Immature natural killer cell (primary cell): ENCODE data around the gene SIGMAR1. TPM values are rescaled to one million over a fixed set of nuclear protein-coding genes. Genes with fewer than 3 reads are reported as not detected.

Experiments
- DNase-seq, 3 donors: peaks; one replicate each; pipeline ENCODE4 v3.0.0; 2022; ENCODE audit warnings: mixed read lengths in 1 of 3
- H3K27ac Mint-ChIP-seq, 6 donors: one replicate each; pipeline ENCODE4 v1.8.0; 2020; ENCODE audit warnings: mixed read lengths in 6 of 6, mild to moderate bottlenecking in 5 of 6, inconsistent platforms in 4 of 6, moderate library complexity in 3 of 6
- H3K27me3 Mint-ChIP-seq, 3 donors: one replicate each; pipeline ENCODE4 v1.8.0; 2020 to 2021; ENCODE audit warnings: low read depth in 3 of 3, mild to moderate bottlenecking in 3 of 3, mixed read lengths in 3 of 3, moderate library complexity in 3 of 3, inconsistent platforms in 1 of 3
- H3K36me3 Mint-ChIP-seq, 3 donors: one replicate each; pipeline ENCODE4 v1.8.0; 2020; ENCODE audit warnings: mixed read lengths in 3 of 3, inconsistent platforms in 2 of 3, mild to moderate bottlenecking in 2 of 3
- H3K4me1 Mint-ChIP-seq, 2 donors: one replicate each; pipeline ENCODE4 v1.8.0; 2020; ENCODE audit warnings: inconsistent platforms in 2 of 2, mild to moderate bottlenecking in 2 of 2, mixed read lengths in 2 of 2, moderate library complexity in 1 of 2
- H3K4me3 Mint-ChIP-seq, 5 donors: one replicate each; pipeline ENCODE4 v1.8.0; 2020; ENCODE audit warnings: mild to moderate bottlenecking in 5 of 5, mixed read lengths in 5 of 5, inconsistent platforms in 3 of 5, moderate library complexity in 3 of 5
- H3K9me3 Mint-ChIP-seq, 6 donors: one replicate each; pipeline ENCODE4 v1.8.0; 2020; ENCODE audit warnings: mild to moderate bottlenecking in 6 of 6, mixed read lengths in 6 of 6, inconsistent platforms in 4 of 6, moderate library complexity in 3 of 6
- polyA plus RNA-seq, 3 donors: library from polyadenylated mRNA; unstranded; fragments of 300-500 nt; fragmentation: Illumina TruSeq; gene quantifications; one replicate each; pipeline ENCODE4 v1.2.3, GENCODE V29; 2021

The SIGMAR1 gene
- polyA plus RNA-seq, 3 donors from 2014 or later, result 75.8 to 135 (median 85.2) TPM

DNA sequence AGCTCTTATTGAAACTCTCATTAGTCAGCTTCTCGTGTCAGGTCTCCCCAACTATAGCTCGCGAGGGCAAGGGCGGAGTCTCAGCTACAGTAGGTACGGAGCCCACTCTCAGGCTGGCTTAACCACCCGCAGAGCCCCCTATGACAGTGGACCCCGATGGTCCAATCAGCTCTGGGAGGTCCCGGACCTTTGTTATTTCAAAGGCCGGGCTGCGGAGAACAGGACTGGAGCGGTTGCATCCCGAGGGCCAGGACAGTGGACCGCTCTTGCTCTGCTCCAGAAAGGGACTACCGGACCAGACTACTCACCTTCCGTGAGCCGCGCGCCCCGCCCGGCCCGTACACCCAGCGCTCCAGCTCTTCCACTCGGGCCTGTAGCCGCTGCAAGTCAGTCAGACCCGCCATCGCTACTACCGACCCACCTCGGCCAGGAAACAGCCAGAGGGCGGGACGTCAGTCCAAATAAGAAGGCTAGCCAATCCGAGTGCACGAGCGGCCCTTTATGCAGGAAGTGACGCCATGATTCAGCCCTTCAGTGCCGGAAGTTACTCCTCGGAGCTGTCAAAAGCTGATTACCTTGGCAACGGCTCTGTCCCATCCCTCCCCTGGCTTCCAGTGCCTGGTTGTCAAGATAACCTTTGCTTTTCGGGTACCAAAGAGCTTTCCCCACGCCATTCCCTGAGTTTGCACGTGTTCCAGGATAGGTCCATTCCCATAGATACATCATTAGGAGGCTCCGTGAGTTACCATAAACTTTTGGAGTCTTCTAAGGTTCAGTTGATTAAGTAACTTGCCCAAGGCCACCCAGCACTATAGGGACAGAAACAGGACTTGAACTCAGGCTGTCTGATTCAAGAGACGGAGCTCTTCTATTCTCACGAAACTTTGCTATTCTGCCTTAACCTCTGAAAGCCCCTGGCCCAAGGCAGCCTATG lies 17.3 kb downstream of the SIGMAR1 start, which contains the start of gene DCTN3:
TSS of gene DCTN3 (minus strand) at position 435 of the 934 bp plus-strand sequence. CDS start at position 404, 31 bp downstream.
- Mint-ChIP-seq H3K9me3 (peaks cover 0 to 2% (median 0%) of the 10 kb centered on the region in 6 donors), H3K27ac (peak within 1 kb of the TSS; percentile 91 to 96 (median 94)), H3K36me3 (peaks cover 0 to 18% (median 7%) of the 10 kb centered on the region in 3 donors), H3K27me3 (peaks cover 17 to 29% (median 23%) of the 10 kb centered on the region in 3 donors), H3K4me1 (peaks cover 30 to 32% of the 10 kb centered on the region in 2 donors), H3K4me3 (peak within 1 kb of the TSS; percentile 88 to 98 (median 95))
- peak; percentile 92 to 94 (median 93) for DNase-seq

DNA sequence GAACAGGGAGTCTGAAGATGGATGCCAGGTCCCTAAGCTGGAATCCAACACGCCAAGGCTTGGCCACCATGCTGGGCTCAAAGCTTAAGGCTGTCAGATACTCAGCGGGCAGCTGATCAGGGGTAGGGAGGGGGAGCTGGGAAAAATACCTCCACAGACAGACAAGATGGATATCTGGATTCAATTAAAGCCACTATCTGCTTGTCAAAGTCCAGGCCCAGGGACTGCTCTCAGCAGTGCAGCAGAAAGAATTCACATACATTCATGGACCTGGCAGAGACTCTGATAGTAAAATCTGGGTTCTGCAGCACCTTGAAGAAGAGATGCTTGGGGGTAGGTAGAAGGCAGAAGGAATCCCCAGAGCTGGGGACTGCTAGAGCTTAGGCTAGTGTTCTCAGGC lies 22.5 kb downstream of the SIGMAR1 start:
- H3K27me3 Mint-ChIP-seq, result peaks cover 6 to 10% (median 8%) of the 10 kb centered on the region in 3 donors
- DNase-seq, result no peak
- peaks cover 0 to 2% (median 0%) of the 10 kb centered on the region in 6 donors for H3K9me3 Mint-ChIP-seq
- H3K4me1 Mint-ChIP-seq, result peaks cover 38 to 47% of the 10 kb centered on the region in 2 donors
- H3K36me3 Mint-ChIP-seq, result peaks cover 0 to 31% (median 7%) of the 10 kb centered on the region in 3 donors
- H3K4me3 Mint-ChIP-seq, result no peak overlapping the region
- peak overlapping the region in 1 of 6 donors; percentile 34 for H3K27ac Mint-ChIP-seq

DNA sequence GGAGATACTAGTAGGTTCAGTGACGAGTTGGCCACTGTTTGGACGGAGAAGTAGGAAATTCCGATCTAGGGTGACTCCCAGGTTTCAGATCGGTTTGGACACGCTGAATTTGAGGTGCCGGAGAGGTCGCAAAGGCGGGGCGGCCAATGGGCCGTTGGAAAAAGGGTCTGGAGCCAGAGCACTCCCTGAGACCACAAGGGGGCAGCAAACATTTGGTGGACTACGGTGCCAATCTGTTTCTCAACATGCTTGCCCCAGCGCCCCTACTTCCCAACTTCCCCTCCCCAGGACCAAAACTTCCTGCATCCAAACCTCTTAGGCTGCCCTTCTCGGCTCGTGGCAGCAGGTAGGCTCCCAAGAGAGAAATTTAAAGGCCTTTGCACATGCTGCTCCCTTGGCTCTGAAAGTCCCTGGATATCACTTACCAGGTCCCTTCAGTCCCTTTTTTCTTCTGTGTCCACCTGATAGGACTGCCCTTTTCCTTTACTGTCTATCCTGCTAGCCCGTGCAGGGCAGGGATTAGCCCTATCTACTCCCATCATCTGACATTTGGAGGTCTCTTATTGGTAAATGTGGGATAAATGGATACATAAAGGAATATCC lies 24.7 kb downstream of the SIGMAR1 start:
- Mint-ChIP-seq H3K27ac (peak overlapping the region; percentile 88 to 98 (median 94)), H3K27me3 (peaks cover 6 to 8% (median 8%) of the 10 kb centered on the region in 3 donors), H3K36me3 (peaks cover 0 to 27% (median 7%) of the 10 kb centered on the region in 3 donors), H3K9me3 (no peaks in the 10 kb centered on the region), H3K4me1 (peaks cover 23 to 31% of the 10 kb centered on the region in 2 donors), H3K4me3 (peak overlapping the region; percentile 92 to 98 (median 93))
- peak; percentile 69 to 72 (median 72) for DNase-seq

DNA sequence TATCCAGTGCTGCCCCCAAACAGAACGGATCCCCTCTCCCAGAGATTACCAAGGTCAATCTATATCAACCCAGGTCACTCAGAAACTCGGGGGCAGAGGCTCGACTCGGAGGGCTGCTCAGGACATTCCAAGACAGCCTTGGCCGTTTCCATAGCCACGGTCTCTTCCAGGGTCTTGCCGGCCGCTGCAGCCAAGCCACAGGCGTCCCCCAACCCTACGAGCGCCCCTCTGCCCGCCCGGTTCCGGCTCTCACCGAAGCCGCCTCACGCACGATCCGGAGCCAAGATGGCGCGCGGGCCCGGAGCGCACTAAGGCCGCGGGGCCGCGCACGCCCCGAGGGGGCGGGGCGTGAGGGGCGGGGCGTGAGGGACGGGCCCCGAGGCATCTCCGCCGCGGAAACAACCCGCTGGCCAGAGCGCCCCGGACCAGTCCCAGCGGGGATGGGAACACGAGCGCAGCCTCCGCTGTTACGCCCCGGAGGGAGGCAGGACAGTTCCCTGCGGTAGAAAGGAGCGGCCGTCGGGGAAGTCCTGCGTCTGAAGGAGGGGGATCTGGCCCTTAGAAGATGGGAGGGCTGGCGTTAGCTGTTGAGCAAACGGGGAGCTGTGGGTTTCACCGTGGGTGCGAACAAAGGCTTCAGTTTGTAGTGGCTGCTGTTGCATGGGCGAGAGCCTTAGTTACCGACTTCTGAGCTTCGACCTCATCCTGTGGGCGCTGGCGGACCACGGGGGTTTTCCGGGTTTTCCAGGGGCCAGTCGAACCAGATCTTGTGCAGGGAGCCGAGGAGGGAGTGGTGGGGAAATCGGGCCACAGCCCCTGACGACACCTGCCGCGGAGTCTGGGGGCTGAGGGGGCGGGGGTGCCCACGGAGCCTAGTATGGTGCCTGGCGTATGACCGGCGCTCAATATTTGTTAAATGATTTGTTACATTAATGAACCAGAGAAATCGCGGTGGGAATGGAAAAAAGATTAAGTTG lies 25.5 kb downstream of the SIGMAR1 start, which contains the start of gene RPP25L:
TSS of gene RPP25L (minus strand) at position 287 of the 977 bp plus-strand sequence. CDS start 801 bp downstream, outside the sequence.
- H3K4me1 Mint-ChIP-seq, result peaks cover 23 to 31% of the 10 kb centered on the region in 2 donors
- peak; percentile 88 to 90 (median 89) for DNase-seq
- H3K36me3 Mint-ChIP-seq, result peaks cover 0 to 23% (median 7%) of the 10 kb centered on the region in 3 donors
- peak within 1 kb of the TSS; percentile 92 to 98 (median 93) for H3K4me3 Mint-ChIP-seq
- H3K27ac Mint-ChIP-seq, result peak within 1 kb of the TSS; percentile 88 to 98 (median 94)
- H3K9me3 Mint-ChIP-seq, result no peaks in the 10 kb centered on the region
- H3K27me3 Mint-ChIP-seq, result peaks cover 6 to 8% (median 8%) of the 10 kb centered on the region in 3 donors

DNA sequence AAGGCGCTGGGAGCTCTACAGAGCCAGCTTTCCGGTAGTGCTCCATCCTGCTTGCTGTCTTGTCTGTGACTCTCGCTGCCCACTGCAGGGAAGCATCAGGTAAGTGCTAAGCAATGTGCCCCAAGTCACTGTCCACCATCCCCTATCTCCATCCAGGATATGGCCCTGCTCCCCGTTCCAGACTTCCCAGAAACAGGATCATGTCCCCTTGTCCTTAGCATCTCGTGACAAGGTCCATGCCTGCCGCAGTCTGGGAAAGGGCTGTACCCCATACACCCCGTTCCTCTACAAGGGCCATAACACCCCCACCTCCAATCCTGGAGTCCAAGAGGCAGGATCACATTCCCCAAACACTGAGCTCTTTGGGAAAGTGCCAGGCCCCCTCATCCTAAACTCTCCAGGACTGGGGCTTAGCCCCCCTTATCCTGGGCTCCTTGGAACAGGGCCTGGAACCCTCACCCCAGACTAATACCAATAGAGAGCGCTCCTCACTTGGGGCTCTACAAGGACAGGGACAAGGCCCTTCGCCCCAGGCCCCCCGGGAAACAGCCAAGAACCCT lies 26.3 kb downstream of the SIGMAR1 start:
- H3K4me3 Mint-ChIP-seq, result peak overlapping the region; percentile 92 to 98 (median 93)
- H3K4me1 Mint-ChIP-seq, result peaks cover 23 to 31% of the 10 kb centered on the region in 2 donors
- peak overlapping the region; percentile 88 to 98 (median 92) for H3K27ac Mint-ChIP-seq
- H3K27me3 Mint-ChIP-seq, result peaks cover 6 to 8% (median 8%) of the 10 kb centered on the region in 3 donors
- no peaks in the 10 kb centered on the region for H3K9me3 Mint-ChIP-seq
- H3K36me3 Mint-ChIP-seq, result peaks cover 0 to 18% (median 4%) of the 10 kb centered on the region in 3 donors
- no peak for DNase-seq

DNA sequence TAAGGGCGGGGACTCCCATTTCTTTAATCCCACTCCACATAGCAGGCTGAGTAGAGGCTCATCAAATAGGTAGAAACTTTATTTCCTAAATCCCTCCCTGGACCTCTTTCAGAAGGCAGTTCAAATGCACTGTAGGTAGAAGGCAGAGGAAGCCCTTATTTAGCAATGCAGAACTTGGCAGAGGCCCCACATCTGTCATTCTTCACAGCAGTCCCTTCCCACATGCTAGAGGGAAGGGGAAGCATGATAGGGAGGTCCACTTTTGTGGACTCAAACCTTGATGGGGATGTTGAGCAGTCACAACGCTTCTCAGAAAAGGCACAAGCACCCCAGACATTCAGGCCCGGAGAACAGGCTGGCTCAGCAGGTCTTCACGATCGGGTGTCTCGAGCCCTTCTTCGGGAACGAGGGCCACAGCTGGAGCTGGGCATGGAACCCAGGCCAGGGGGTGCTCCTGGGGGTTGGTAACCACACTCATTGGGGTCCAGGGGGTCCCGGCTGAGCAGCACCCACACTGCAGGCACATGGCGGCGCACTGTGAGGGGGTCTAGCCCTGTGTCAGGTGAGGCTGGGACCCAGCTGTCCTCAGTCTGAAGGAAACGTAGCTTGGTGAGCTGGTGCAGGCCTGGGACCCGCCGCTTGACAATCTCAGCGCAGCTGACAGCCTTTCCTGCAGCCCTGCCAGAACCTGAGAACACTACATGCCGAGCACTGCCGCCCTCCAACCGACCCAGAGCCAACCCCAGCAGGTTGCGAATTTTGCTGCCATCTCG lies 27.0 kb downstream of the SIGMAR1 start:
- Mint-ChIP-seq H3K27ac (peak overlapping the region in 5 of 6 donors; percentile 75 to 98 (median 93)), H3K27me3 (peaks cover 6 to 8% (median 8%) of the 10 kb centered on the region in 3 donors), H3K9me3 (no peaks in the 10 kb centered on the region), H3K36me3 (peaks cover 0 to 15% (median 0%) of the 10 kb centered on the region in 3 donors), H3K4me1 (peaks cover 23 to 31% of the 10 kb centered on the region in 2 donors), H3K4me3 (peak overlapping the region; percentile 36 to 98 (median 92))
- no peak for DNase-seq

DNA sequence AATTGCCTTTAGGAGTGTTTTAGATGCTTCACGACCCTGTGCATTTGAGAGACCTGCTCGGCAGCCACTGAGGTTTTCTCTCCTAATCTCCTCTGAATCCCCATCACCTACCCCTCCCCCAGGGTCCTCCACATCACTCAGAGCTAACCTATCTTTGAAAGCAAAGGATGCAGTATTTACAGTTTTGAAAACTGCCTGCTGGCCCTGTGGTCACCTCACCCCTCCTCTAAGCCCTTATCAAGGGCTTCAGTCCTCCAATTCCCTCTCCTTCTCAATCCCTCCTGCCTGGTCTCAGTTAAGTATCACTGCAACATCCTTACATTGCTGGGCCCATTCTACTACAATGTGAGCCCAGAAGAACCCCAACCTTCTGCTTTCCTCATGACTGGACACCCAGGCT lies 30.3 kb downstream of the SIGMAR1 start:
- Mint-ChIP-seq H3K36me3 (no peaks in the 10 kb centered on the region), H3K27ac (no peak overlapping the region), H3K9me3 (no peaks in the 10 kb centered on the region), H3K4me1 (peaks cover 12 to 18% of the 10 kb centered on the region in 2 donors), H3K4me3 (no peak overlapping the region), H3K27me3 (peaks cover 2 to 6% (median 5%) of the 10 kb centered on the region in 3 donors)
- no peak for DNase-seq

DNA sequence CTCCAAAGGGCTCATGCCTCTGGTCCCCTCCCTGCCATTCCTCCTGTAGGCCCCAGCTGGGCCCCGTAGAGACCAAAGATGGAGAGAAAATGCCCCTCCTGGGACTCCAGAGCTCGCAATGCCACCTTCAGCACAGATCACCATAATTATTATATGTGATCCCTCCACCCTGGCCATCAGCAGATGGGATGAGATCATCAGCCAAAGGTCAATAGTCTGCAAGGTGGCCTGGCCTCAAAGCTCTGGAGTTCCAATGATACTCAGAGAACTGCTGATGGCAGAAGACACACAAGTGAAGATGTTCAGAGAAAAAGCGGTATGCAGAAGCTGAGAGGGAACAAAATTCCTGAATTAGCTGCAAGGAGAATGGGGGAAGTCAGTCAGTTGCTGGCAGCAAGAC lies 30.7 kb downstream of the SIGMAR1 start:
- H3K27ac Mint-ChIP-seq, result no peak overlapping the region
- H3K27me3 Mint-ChIP-seq, result peaks cover 0 to 4% (median 3%) of the 10 kb centered on the region in 3 donors
- peaks cover 10 to 15% of the 10 kb centered on the region in 2 donors for H3K4me1 Mint-ChIP-seq
- no peak overlapping the region for H3K4me3 Mint-ChIP-seq
- no peak for DNase-seq
- no peaks in the 10 kb centered on the region for H3K9me3 Mint-ChIP-seq
- H3K36me3 Mint-ChIP-seq, result no peaks in the 10 kb centered on the region

DNA sequence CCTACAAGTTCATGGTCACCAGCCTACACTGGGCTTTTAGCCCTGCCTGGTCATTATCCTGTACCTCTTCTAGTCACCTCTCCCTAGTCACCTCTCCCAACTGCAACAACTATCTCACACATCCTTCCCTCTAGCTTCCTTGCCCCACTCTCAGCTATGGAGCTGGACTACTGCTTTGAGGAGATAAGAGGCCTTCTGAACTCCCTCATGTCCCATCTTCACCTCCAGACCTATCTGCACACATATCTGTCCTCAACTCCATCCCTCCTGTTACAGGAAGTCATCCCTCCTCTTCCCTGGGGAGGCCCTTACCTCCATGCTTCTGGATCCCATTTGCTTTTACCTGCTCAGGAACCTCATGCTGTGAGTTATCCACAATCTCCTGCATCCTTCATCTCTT lies 31.4 kb downstream of the SIGMAR1 start:
- Mint-ChIP-seq H3K27ac (no peak overlapping the region), H3K9me3 (no peaks in the 10 kb centered on the region), H3K27me3 (peaks cover 0 to 5% (median under 1%) of the 10 kb centered on the region in 3 donors), H3K36me3 (no peaks in the 10 kb centered on the region), H3K4me3 (no peak overlapping the region), H3K4me1 (peaks cover 5 to 10% of the 10 kb centered on the region in 2 donors)
- DNase-seq, result no peak

DNA sequence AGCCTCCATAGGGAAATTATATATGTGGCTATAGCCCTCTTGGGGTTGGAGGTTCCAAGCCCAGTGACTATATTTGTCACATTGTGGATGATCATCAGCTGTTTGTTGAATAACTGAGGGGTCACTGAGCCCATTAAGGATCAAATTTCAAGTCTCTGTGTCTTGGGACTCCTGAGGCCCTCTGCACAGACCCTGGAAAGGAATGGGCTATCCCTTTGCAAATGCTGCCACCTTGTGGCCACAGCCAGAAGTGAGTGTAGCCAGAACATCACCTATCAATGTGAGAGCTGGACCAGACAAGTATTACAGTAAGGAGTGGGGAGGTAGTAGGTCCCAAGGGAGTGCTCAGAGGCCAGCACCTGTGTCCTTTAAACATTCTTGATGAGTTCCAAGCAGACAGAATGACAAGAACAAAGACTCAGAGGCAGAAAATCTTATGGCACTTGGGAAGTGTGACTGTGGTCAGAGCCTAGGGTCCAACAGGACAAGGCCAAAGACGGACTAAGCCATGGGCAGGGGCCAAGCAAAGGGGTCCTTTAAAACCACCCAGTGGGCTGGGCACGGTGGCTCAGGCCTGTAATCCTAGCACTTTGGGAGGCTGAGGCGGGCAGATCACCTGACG lies 33.9 kb downstream of the SIGMAR1 start:
- H3K27ac Mint-ChIP-seq, result no peak overlapping the region
- H3K9me3 Mint-ChIP-seq, result no peaks in the 10 kb centered on the region

DNA sequence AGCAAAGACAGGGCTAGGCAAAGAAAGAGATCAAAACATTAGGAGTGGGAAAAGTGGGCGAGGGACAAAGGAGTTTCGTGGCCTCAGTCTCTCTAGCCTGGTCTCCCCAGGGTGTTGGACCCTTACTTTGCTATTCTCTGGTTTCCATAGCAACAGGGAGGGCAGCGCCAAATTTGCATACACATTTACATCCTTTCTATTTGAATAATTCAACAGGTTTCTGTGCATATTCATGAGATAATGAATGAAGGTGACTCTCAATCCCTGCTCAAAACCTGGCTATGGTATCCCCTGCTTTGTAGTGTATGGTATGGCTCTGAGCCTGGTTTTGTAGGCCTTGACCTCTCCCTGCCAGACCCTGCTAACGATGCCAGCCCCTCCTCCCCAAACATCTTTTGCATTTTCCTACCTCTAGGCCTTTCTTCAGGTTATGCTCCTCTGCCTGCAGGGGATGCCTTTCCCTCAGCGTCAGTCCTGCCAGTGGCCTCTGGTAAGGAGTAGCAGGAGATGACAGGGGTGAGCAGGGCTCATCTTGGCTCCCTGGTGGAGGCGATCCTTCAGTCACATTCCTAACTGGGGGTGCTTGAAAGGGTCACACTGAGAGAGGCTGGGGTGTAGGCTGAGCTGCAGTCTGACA lies 35.5 kb downstream of the SIGMAR1 start:
- no peak for DNase-seq
- Mint-ChIP-seq H3K4me3 (no peak overlapping the region), H3K27ac (no peak overlapping the region), H3K36me3 (no peaks in the 10 kb centered on the region), H3K4me1 (no peaks in the 10 kb centered on the region), H3K9me3 (no peaks in the 10 kb centered on the region), H3K27me3 (peaks cover 0 to 6% (median 2%) of the 10 kb centered on the region in 3 donors)

More for the DNA sequence above, 33.9 kb downstream of the SIGMAR1 start:
- DNase-seq, result peak; percentile 66 to 73 (median 69)
- H3K36me3 Mint-ChIP-seq, result no peaks in the 10 kb centered on the region
- no peak overlapping the region for H3K4me3 Mint-ChIP-seq
- H3K27me3 Mint-ChIP-seq, result peaks cover 0 to 5% (median 2%) of the 10 kb centered on the region in 3 donors
- no peaks in the 10 kb centered on the region for H3K4me1 Mint-ChIP-seq
